GM12874 (cell line): ENCODE data around the gene MAP2K5.

Experiments
- TF ChIP-seq, protein P1 (sequence below): IDR thresholded peaks from 2 replicates; pipeline ENCODE4 v1.5.1; 2011; ENCODE audit warnings: low read depth, mild to moderate bottlenecking, control low read depth, low read length, moderate library complexity; ENCODE audit not compliant: insufficient read depth

MAP2K5 gene

DNA sequence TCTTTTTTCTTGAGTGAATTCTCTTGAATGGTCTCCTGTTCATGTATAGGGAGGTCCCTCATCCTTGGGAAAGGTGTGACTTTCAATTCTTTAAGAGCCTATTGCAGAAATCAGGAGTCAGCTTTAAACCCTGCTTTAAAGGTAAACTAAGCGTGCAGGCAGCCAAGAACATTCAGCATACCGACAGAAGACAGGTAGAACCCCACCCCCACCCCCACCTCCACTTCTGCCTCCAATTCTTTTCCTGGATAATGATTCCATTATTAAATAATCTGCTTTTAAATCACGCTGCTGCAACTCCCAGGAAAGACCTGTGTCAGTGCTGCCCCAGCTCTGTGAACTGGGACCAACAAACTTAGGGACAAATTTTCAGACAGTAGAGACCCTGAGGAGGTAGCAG, 233.5 kb downstream of the MAP2K5 start:
- TF ChIP-seq, protein P1, sequence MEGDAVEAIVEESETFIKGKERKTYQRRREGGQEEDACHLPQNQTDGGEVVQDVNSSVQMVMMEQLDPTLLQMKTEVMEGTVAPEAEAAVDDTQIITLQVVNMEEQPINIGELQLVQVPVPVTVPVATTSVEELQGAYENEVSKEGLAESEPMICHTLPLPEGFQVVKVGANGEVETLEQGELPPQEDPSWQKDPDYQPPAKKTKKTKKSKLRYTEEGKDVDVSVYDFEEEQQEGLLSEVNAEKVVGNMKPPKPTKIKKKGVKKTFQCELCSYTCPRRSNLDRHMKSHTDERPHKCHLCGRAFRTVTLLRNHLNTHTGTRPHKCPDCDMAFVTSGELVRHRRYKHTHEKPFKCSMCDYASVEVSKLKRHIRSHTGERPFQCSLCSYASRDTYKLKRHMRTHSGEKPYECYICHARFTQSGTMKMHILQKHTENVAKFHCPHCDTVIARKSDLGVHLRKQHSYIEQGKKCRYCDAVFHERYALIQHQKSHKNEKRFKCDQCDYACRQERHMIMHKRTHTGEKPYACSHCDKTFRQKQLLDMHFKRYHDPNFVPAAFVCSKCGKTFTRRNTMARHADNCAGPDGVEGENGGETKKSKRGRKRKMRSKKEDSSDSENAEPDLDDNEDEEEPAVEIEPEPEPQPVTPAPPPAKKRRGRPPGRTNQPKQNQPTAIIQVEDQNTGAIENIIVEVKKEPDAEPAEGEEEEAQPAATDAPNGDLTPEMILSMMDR = no peak

DNA sequence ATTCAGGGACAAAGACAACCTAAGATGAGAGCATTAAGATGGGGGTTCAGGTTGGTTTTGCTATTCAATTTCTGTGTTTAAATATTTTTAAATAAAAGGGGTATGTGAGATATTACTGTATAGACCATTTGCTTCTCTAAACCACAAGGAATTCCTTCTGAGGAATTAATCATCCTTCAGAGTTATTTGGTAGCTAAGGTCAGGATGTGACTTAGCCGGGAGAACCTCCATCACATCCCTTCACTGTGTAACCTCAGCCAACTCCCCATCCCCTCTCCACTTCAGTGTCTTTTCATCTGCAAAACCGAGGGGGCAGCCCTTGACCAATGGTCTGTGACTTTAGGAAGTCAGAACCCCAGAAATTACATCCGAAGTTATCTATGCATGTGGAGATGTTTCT, 234.1 kb downstream of the MAP2K5 start:
- TF ChIP-seq, protein P1 = no peak

DNA sequence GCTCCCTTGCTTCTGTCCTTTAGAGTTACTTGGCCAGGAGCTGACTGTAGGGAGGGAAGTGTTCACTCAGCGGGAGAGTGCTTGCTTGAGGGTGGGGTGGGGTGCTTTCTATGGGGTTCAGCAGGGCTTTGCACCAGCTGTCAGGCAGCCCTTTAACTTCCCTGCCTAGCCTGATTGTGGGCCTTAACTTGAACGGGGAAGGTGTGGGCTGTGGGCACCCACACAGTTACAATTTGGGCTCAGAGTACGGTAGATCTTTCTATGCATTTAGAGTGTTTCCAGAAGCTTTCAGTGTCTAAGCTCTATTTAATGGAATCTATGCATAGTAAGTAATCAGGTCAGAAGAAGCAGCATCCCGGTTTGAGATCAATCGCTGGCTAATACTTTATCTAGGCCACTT, 234.6 kb downstream of the MAP2K5 start:
- TF ChIP-seq, protein P1 = no peak

DNA sequence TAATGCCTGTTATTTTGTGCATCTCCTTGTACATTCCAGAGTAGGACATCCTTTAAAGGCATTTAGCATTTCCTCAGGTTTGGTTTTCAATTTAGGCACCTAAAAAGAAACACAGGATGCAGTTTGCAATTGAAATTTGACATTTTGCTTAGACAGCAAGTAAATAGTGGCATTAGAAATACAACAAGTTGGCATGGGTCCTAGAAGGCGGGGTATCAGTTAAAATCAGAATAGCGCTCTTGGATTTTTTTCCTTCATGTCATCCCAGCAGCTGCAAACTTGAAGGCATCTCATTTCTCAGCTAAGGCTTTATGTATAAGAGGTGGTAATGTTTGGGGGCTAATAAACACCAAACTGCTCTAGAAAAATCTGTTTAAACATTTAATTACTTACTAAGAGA, 235.3 kb downstream of the MAP2K5 start:
- TF ChIP-seq, protein P1 = no peak

DNA sequence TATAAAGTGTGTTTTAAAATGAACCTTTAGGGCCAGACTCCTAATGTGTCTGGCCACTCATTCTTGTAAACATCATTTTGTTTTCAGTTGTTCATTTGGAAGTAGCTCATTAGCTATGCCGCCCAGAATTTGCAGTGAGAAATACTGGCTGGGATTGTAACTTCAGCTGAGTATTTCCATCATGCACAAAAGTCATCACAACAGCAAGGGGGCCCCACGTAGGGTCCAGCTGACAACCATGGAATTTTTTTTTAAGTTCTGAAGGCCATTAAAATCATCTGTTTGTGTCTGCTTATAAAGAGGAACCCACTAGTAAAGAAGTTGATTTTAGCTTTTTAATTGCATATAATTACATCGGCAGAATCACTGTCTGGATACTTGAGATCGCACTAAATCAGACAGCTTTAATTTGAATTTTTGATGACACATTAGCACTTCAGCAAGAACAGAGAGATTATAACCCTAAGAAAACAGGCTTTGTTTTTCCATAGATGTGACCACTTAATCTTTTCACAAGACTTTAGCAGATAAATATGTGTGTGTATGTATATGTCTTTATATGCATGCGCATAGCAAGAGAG, 236.6 kb downstream of the MAP2K5 start:
- TF ChIP-seq, protein P1 = no peak

DNA sequence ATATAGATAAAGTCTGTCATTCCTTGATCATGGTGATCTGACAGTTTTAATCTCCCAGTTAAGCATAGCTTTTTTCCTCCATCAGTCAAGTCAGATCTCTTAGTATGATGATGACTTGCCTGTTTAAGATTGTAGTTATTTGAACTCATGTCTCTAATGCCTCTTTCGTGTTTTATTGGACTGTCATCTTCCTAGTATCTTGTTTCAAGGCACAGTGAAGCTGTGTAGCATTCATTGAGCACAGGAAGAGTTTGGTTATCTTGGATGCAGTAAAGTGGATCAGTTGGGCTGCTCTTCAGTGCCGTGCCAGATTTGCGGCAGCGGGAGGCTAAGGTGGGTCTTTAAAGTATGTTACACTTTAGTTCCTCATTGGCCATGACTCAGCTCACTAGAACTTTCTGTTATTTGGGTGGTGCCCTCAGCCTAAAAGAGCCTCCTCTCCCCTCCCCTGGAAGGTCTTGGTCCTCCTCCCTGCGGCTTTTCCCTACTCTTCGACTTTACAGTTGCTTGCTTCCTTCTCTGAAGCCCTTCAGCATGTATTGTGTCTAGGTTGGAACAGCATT, 237.1 kb downstream of the MAP2K5 start:
- TF ChIP-seq, protein P1 = no peak

DNA sequence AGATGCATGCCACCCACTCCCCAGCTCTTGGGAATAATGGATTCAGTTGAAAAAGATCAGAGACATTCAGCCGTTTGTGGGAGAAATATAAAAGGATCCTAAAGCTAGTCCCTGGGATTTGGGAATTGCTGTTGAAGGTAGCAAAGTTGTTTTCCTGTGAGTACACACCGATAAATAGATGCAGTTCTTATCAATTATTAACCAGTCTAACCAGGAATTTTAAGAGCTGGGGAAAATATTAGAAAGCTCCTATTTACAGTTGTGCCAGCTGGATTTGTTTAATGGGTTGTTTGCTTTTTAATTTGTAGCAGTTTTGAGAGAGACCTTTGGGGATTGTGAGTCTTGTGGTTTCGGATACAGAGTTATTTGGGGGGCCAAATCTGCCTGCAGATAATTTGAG, 238.6 kb downstream of the MAP2K5 start:
- TF ChIP-seq, protein P1 = no peak
